Neural progenitor cell (in vitro differentiated cells): ENCODE data around the gene PARP4.
"Not testable (repeated sequence)": the region's sequence is repeated elsewhere in the genome, so short reads cannot be mapped to it uniquely, and the experiment has no call there.

Experiments used
- EZH2 ChIP-seq: fragments of 200-600 bp; sonication (generic); IDR thresholded peaks from 2 replicates; pipeline ENCODE4 v1.6.1; 2017; ENCODE audit warnings: antibody characterized with exemption, mild to moderate bottlenecking, moderate library complexity
- EZH2phosphoT487 ChIP-seq: fragments of 200-600 bp; sonication (generic); IDR thresholded peaks from 2 replicates; pipeline ENCODE4 v1.6.1; 2017; ENCODE audit warnings: antibody characterized with exemption
- TF ChIP-seq, protein P1 (sequence below): fragments of 200-600 bp; sonication (generic); IDR thresholded peaks from 2 replicates; pipeline ENCODE4 v1.5.1; 2017; ENCODE audit warnings: antibody characterized with exemption, mild to moderate bottlenecking

GRCh38 chr13:24384946-24385345 is 127.6 kb downstream of the PARP4 start:
- TF ChIP-seq, protein P1, sequence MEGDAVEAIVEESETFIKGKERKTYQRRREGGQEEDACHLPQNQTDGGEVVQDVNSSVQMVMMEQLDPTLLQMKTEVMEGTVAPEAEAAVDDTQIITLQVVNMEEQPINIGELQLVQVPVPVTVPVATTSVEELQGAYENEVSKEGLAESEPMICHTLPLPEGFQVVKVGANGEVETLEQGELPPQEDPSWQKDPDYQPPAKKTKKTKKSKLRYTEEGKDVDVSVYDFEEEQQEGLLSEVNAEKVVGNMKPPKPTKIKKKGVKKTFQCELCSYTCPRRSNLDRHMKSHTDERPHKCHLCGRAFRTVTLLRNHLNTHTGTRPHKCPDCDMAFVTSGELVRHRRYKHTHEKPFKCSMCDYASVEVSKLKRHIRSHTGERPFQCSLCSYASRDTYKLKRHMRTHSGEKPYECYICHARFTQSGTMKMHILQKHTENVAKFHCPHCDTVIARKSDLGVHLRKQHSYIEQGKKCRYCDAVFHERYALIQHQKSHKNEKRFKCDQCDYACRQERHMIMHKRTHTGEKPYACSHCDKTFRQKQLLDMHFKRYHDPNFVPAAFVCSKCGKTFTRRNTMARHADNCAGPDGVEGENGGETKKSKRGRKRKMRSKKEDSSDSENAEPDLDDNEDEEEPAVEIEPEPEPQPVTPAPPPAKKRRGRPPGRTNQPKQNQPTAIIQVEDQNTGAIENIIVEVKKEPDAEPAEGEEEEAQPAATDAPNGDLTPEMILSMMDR: not testable (repeated sequence)
- not testable (repeated sequence) for TF ChIP-seq EZH2, EZH2phosphoT487
